IPS-15b (cell line): Measurements from ENCODE around the gene ACTN4.

Experiments
- H3K27me3 ChIP-seq: one replicate; pipeline ENCODE4 v1.6.1; 2013; ENCODE audit warnings: low read length; ENCODE audit not compliant: control insufficient read depth, insufficient read depth
- H3K36me3 ChIP-seq: one replicate; pipeline ENCODE4 v1.6.1; 2013; ENCODE audit warnings: low read length; ENCODE audit not compliant: control insufficient read depth, insufficient read depth
- H3K4me1 ChIP-seq: one replicate; pipeline ENCODE4 v1.6.1; 2013; ENCODE audit warnings: mild to moderate bottlenecking, low read length; ENCODE audit not compliant: control insufficient read depth, insufficient read depth
- H3K4me3 ChIP-seq: one replicate; pipeline ENCODE4 v1.5.1; 2013; ENCODE audit warnings: low read depth, low read length
- H3K9ac ChIP-seq: one replicate; pipeline ENCODE4 v1.6.1; 2013; ENCODE audit warnings: low read depth, mild to moderate bottlenecking, low read length
- H3K9me3 ChIP-seq: one replicate; pipeline ENCODE4 v1.6.1; 2013; ENCODE audit warnings: mild to moderate bottlenecking, low read length; ENCODE audit not compliant: control insufficient read depth, insufficient read depth

The ACTN4 gene

DNA sequence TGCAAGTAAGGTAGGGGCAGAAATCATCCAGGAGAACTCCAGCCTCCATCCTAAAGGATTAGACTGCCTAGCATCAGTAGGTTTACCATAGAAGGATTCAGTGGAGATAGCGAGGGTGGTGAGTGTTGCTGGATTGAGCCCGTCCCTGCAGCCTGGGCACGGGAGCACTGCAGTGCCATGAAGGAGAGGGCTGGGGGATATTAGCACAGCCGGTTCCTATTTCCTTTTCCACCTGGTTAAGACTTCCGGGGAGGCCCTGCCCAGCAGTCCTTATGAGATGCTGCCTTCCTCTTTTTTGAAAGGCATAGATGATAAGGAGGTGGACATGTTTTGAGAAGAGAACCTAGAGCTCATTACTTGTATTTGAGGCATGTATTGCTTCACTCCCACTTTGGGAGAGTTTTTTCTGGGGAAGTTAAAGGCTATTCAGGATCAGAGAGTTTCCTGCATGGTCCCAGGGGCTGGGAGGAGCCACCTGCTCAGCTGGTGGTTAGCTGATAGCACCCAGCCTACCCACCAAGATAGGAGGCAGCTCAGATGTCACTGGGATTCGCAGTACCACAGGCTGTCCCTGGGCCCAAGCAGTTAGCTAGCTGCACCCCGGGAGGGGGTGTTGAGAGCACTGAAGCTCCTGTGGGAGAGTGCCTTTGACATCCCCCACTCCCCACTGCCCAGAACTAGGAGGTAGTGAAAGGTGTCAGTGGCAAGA, 17.2 kb downstream of the ACTN4 start:
- peak overlapping the region; percentile 80 for H3K9ac ChIP-seq

GRCh38 chr19:38665219-38665931, 17.9 kb downstream of the ACTN4 start:
- peak overlapping the region; percentile 15 for H3K4me3 ChIP-seq

More for the DNA sequence above, 17.2 kb downstream of the ACTN4 start:
- H3K27me3 ChIP-seq = no peaks in the 10 kb centered on the region
- peaks cover 60% of the 10 kb centered on the region for H3K4me1 ChIP-seq
- peak overlapping the region; percentile 14 for H3K4me3 ChIP-seq
- no peaks in the 10 kb centered on the region for H3K9me3 ChIP-seq
- H3K36me3 ChIP-seq = peaks cover 3% of the 10 kb centered on the region

GRCh38 chr19:38665950-38666662, 18.7 kb downstream of the ACTN4 start:
- peak overlapping the region; percentile 20 for H3K4me3 ChIP-seq
- peak overlapping the region; percentile 63 for H3K9ac ChIP-seq

More at GRCh38 chr19:38665219-38665931, 17.9 kb downstream of the ACTN4 start:
- Histone ChIP-seq H3K36me3 (peaks cover 3% of the 10 kb centered on the region), H3K27me3 (no peaks in the 10 kb centered on the region), H3K9ac (peak overlapping the region; percentile 80), H3K9me3 (no peaks in the 10 kb centered on the region), H3K4me1 (peaks cover 63% of the 10 kb centered on the region)

DNA sequence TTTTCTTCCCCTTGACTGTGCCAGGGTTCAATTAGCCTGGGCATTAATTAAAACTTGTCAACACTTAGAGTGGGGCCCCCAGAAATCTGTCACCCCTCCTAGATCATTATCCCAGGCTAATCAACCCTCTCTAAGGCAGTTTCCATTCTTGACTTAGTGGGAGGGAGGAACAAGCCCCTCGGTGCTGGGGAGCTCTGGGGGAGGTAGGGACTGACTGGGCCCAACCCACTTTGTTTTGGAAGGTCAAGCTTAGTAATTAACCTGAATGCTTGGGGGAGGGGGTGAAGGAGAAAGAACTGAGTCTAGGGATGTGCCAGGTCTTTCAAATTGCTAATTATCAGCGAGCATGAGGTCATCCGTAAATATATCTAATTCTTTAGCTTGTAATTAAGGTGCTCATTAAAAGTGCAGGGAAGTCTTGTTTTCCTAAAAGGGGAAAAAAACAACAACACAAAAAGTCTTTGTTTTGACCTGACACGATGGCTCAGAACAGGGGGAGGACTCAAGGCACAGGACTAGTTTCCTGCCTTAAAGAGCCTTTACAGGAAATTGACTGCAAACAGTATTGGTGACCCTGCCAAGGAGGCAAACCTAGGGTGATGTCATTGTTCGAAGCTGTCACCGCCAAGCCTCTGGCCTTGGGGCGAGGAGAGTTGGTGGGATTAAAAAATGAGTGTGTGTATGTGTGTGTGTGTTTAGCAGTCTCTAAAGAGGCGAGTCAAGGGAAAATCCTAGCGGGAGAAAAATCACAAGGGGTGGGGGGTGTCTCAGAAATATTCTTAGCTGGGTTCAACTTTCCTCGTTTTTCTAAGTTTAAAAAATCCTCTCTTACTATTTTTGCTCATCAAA, 19.4 kb downstream of the ACTN4 start:
- Histone ChIP-seq H3K9ac (peak overlapping the region; percentile 63), H3K9me3 (no peaks in the 10 kb centered on the region), H3K36me3 (peaks cover 3% of the 10 kb centered on the region), H3K4me3 (peak overlapping the region; percentile 20), H3K27me3 (no peaks in the 10 kb centered on the region), H3K4me1 (peaks cover 69% of the 10 kb centered on the region)

More at GRCh38 chr19:38665950-38666662, 18.7 kb downstream of the ACTN4 start:
- Histone ChIP-seq H3K27me3 (no peaks in the 10 kb centered on the region), H3K4me1 (peaks cover 64% of the 10 kb centered on the region), H3K36me3 (peaks cover 3% of the 10 kb centered on the region), H3K9me3 (no peaks in the 10 kb centered on the region)

GRCh38 chr19:38667661-38668171, 20.3 kb downstream of the ACTN4 start:
- peaks cover 61% of the 10 kb centered on the region for H3K4me1 ChIP-seq
- H3K9me3 ChIP-seq = no peaks in the 10 kb centered on the region
- H3K9ac ChIP-seq = no peak overlapping the region
- peaks cover 3% of the 10 kb centered on the region for H3K36me3 ChIP-seq
- no peaks in the 10 kb centered on the region for H3K27me3 ChIP-seq
- no peak overlapping the region for H3K4me3 ChIP-seq

DNA sequence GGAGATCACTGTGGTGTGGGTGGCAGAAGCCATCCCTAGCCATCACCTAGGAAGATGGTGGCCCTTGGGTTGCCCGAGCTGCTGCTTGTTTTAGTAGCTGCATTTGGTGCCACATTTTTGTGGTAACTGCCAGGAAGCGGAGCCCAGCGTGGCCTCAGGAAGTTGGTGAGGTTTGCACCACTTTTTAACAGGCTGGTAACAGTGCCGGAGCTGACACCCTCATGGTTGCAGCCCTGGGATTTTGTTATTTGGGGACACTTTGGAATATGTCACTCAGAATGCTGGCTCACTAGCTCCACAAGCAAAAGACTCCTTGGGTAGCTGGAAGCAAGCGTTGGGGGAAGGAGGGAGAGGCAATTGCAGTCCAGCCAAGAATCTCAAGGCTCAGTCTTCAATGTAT, 22.1 kb downstream of the ACTN4 start:
- Histone ChIP-seq H3K27me3 (no peaks in the 10 kb centered on the region), H3K9me3 (no peaks in the 10 kb centered on the region), H3K9ac (no peak overlapping the region), H3K36me3 (no peaks in the 10 kb centered on the region), H3K4me1 (peaks cover 51% of the 10 kb centered on the region), H3K4me3 (no peak overlapping the region)

GRCh38 chr19:38670921-38671398, 23.5 kb downstream of the ACTN4 start:
- Histone ChIP-seq H3K4me3 (no peak overlapping the region), H3K9ac (no peak overlapping the region), H3K36me3 (no peaks in the 10 kb centered on the region), H3K9me3 (no peaks in the 10 kb centered on the region), H3K4me1 (peaks cover 46% of the 10 kb centered on the region), H3K27me3 (no peaks in the 10 kb centered on the region)

DNA sequence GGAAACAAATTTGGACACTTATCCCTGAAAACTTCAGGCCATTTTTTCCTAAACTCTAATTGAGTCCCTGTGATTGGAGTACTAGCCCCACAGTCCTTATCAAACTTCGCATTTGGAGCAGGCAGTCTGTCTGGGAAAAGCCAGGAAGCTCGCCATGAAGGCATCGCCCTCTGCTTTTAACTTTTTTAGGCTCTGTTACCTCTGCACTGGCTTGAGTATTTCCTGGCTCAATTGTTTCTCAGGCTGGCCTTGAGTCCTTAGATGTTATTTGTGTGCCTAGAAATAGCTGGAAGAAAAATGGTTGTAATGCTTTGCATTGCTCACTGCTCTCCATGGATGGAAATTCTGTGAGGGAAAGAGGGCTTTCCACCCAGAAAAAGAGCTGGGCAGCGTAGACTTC, 24.2 kb downstream of the ACTN4 start:
- H3K27me3 ChIP-seq = no peaks in the 10 kb centered on the region
- H3K4me1 ChIP-seq = peaks cover 44% of the 10 kb centered on the region
- H3K36me3 ChIP-seq = no peaks in the 10 kb centered on the region
- no peak overlapping the region for H3K9ac ChIP-seq
- H3K9me3 ChIP-seq = no peaks in the 10 kb centered on the region
- H3K4me3 ChIP-seq = no peak overlapping the region

GRCh38 chr19:38673030-38673429, 25.6 kb downstream of the ACTN4 start:
- H3K9ac ChIP-seq = no peak overlapping the region
- no peaks in the 10 kb centered on the region for H3K36me3 ChIP-seq
- no peaks in the 10 kb centered on the region for H3K9me3 ChIP-seq
- H3K27me3 ChIP-seq = no peaks in the 10 kb centered on the region
- peaks cover 30% of the 10 kb centered on the region for H3K4me1 ChIP-seq
- no peak overlapping the region for H3K4me3 ChIP-seq

DNA sequence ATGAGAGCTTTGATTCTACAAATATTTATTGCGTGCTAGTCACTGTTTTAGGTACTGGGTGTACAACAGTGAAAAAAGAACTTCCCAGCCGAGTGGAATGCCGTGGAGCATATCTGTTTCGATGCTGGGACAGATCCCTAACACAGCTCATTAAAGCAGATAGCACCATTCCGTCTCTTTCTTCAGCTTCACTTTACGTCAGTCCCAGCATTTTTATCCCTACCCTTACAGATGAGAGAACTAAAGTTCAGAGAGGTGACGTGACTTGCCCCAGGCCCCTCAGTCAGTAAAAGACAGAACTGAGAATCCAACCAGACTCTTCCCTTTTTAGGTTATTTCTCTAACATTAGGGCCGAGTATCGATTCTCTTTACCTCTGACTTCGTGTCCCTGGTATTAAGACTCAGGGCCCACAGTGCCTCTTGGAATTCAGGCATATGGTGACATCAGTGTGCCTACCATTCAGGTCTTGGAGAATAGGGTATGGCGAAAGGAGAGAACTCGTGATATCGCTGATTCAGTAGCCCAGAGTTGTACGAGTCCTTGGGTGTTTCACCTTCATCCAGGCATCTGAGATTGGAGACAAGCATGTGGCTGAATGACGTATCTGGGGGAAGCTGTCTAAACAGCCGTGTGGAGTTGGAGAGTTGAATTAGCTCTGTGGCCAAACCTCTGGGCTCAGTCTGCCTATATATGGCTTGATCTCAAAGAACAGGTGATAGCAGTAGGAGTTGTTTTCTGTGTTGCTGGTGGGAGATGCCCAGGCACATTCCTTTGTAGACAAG, 27.1 kb downstream of the ACTN4 start:
- Histone ChIP-seq H3K4me3 (no peak overlapping the region), H3K36me3 (peaks cover 5% of the 10 kb centered on the region), H3K9me3 (no peaks in the 10 kb centered on the region), H3K27me3 (no peaks in the 10 kb centered on the region), H3K9ac (no peak overlapping the region), H3K4me1 (peaks cover 24% of the 10 kb centered on the region)
